Stimulated activated naive B cell treated with anti-CD40 and anti-IgM and Interleukin-4, amounts not matched to agents 10 μg/mL and 1 μg/mL and 100 μg/mL, for 72 hours (primary cell): Measurements from ENCODE around the gene SERPINA6.

Experiments used
- ATAC-seq, 2 donors: fragments of 150-1000 bp; cut with Tn5 transposase; replicated peaks; 2 replicates each; pipeline ENCODE4 v1.10.0; 2021; ENCODE audit warnings: moderate library complexity in 1 of 2
- DNase-seq: peaks from one replicate; pipeline ENCODE4 v3.0.0; 2021
- H3K27ac Mint-ChIP-seq: one replicate; pipeline ENCODE4 v1.8.0; 2022; ENCODE audit warnings: mild to moderate bottlenecking, mixed read lengths
- H3K27me3 Mint-ChIP-seq, 2 donors: one replicate each; pipeline ENCODE4 v1.8.0; 2022; ENCODE audit warnings: mixed read lengths in 2 of 2
- H3K36me3 Mint-ChIP-seq, 2 donors: one replicate each; pipeline ENCODE4 v1.8.0; 2022; ENCODE audit warnings: mixed read lengths in 2 of 2, mild to moderate bottlenecking in 1 of 2
- H3K4me1 Mint-ChIP-seq, 2 donors: one replicate each; pipeline ENCODE4 v1.8.0; 2022; ENCODE audit warnings: mixed read lengths in 2 of 2, mild to moderate bottlenecking in 1 of 2
- H3K4me3 Mint-ChIP-seq, 2 donors: one replicate each; pipeline ENCODE4 v1.8.0; 2022; ENCODE audit warnings: mild to moderate bottlenecking in 2 of 2, mixed read lengths in 2 of 2, moderate library complexity in 1 of 2
- H3K9me3 Mint-ChIP-seq, 2 donors: one replicate each; pipeline ENCODE4 v1.8.0; 2022; ENCODE audit warnings: mixed read lengths in 2 of 2, mild to moderate bottlenecking in 1 of 2

SERPINA6 gene

GRCh38 chr14:94328196-94328595 is 5.1 kb upstream of the SERPINA6 start:
- DNase-seq: no peak
- no peaks in the 10 kb centered on the region for H3K36me3 Mint-ChIP-seq
- H3K27me3 Mint-ChIP-seq: peaks cover 6 to 18% of the 10 kb centered on the region in 2 donors
- no peaks in the 10 kb centered on the region for H3K4me1 Mint-ChIP-seq
- H3K4me3 Mint-ChIP-seq: no peak overlapping the region
- H3K9me3 Mint-ChIP-seq: peaks cover 0 to 3% of the 10 kb centered on the region in 2 donors
- ATAC-seq: no peak
- H3K27ac Mint-ChIP-seq: no peak overlapping the region

- ATAC-seq: no peak
Observed at GRCh38 chr14:94321421-94322271, 1.5 kb downstream of the SERPINA6 start.

GRCh38 chr14:94320243-94320642 is 2.9 kb downstream of the SERPINA6 start:
- ATAC-seq (no peak), DNase-seq (no peak)
- Mint-ChIP-seq H3K27me3 (peaks cover 0 to 10% of the 10 kb centered on the region in 2 donors), H3K9me3 (peaks cover 4 to 8% of the 10 kb centered on the region in 2 donors), H3K4me1 (no peaks in the 10 kb centered on the region), H3K27ac (no peak overlapping the region), H3K4me3 (no peak overlapping the region), H3K36me3 (no peaks in the 10 kb centered on the region)

More at GRCh38 chr14:94321421-94322271, 1.5 kb downstream of the SERPINA6 start:
- H3K4me1 Mint-ChIP-seq: no peaks in the 10 kb centered on the region
- no peak overlapping the region for H3K27ac Mint-ChIP-seq
- peaks cover 3 to 4% of the 10 kb centered on the region in 2 donors for H3K9me3 Mint-ChIP-seq
- H3K4me3 Mint-ChIP-seq: no peak overlapping the region
- peaks cover 6 to 13% of the 10 kb centered on the region in 2 donors for H3K27me3 Mint-ChIP-seq
- no peak for DNase-seq
- H3K36me3 Mint-ChIP-seq: no peaks in the 10 kb centered on the region

- DNase-seq (no peak), ATAC-seq (no peak)
- Mint-ChIP-seq H3K27me3 (peaks cover 0 to 10% of the 10 kb centered on the region in 2 donors), H3K4me3 (no peak overlapping the region), H3K9me3 (peaks cover 4 to 9% of the 10 kb centered on the region in 2 donors), H3K36me3 (no peaks in the 10 kb centered on the region), H3K4me1 (no peaks in the 10 kb centered on the region), H3K27ac (no peak overlapping the region)
Observed at GRCh38 chr14:94317259-94317658, 5.9 kb downstream of the SERPINA6 start.

- Mint-ChIP-seq H3K4me1 (no peaks in the 10 kb centered on the region), H3K36me3 (no peaks in the 10 kb centered on the region), H3K9me3 (peaks cover 4 to 9% of the 10 kb centered on the region in 2 donors), H3K4me3 (no peak overlapping the region), H3K27me3 (peaks cover 0 to 8% of the 10 kb centered on the region in 2 donors), H3K27ac (no peak overlapping the region)
- no peak for DNase-seq
- ATAC-seq: no peak
Observed at GRCh38 chr14:94316692-94317091, 6.4 kb downstream of the SERPINA6 start.

GRCh38 chr14:94314890-94315289 is 8.2 kb downstream of the SERPINA6 start:
- Mint-ChIP-seq H3K9me3 (peaks cover 4 to 9% of the 10 kb centered on the region in 2 donors), H3K27ac (no peak overlapping the region), H3K36me3 (no peaks in the 10 kb centered on the region), H3K27me3 (no peaks in the 10 kb centered on the region), H3K4me3 (no peak overlapping the region), H3K4me1 (no peaks in the 10 kb centered on the region)
- ATAC-seq: no peak
- DNase-seq: no peak

- H3K27ac Mint-ChIP-seq: no peak overlapping the region
- H3K4me3 Mint-ChIP-seq: no peak overlapping the region
- DNase-seq: no peak
- H3K4me1 Mint-ChIP-seq: no peaks in the 10 kb centered on the region
- no peaks in the 10 kb centered on the region for H3K27me3 Mint-ChIP-seq
- no peaks in the 10 kb centered on the region for H3K36me3 Mint-ChIP-seq
- peaks cover 0 to 9% of the 10 kb centered on the region in 2 donors for H3K9me3 Mint-ChIP-seq
- no peak for ATAC-seq
Observed at GRCh38 chr14:94313991-94314655, 9.0 kb downstream of the SERPINA6 start.

- no peak for DNase-seq
- H3K27me3 Mint-ChIP-seq: no peaks in the 10 kb centered on the region
- no peak for ATAC-seq
- peaks cover 12 to 15% of the 10 kb centered on the region in 2 donors for H3K9me3 Mint-ChIP-seq
- no peaks in the 10 kb centered on the region for H3K4me1 Mint-ChIP-seq
- no peak overlapping the region for H3K4me3 Mint-ChIP-seq
- peaks cover 0 to 4% of the 10 kb centered on the region in 2 donors for H3K36me3 Mint-ChIP-seq
- H3K27ac Mint-ChIP-seq: no peak overlapping the region
Observed at GRCh38 chr14:94312481-94313246, 10.5 kb downstream of the SERPINA6 start.

- Mint-ChIP-seq H3K4me1 (no peaks in the 10 kb centered on the region), H3K36me3 (peaks cover 0 to 4% of the 10 kb centered on the region in 2 donors), H3K27me3 (no peaks in the 10 kb centered on the region), H3K4me3 (no peak overlapping the region), H3K27ac (no peak overlapping the region), H3K9me3 (peaks cover 12 to 17% of the 10 kb centered on the region in 2 donors)
- DNase-seq: no peak
- no peak for ATAC-seq
Observed at GRCh38 chr14:94310248-94310647, 12.9 kb downstream of the SERPINA6 start.

GRCh38 chr14:94309721-94310120 is 13.4 kb downstream of the SERPINA6 start:
- Mint-ChIP-seq H3K4me1 (no peaks in the 10 kb centered on the region), H3K4me3 (no peak overlapping the region), H3K27ac (no peak overlapping the region), H3K36me3 (peaks cover 0 to 4% of the 10 kb centered on the region in 2 donors), H3K9me3 (peaks cover 12 to 17% of the 10 kb centered on the region in 2 donors), H3K27me3 (no peaks in the 10 kb centered on the region)
- DNase-seq (no peak), ATAC-seq (no peak)

GRCh38 chr14:94307410-94307992 is 15.6 kb downstream of the SERPINA6 start:
- H3K27me3 Mint-ChIP-seq: no peaks in the 10 kb centered on the region
- no peak for DNase-seq
- H3K4me3 Mint-ChIP-seq: no peak overlapping the region
- peaks cover 0 to 4% of the 10 kb centered on the region in 2 donors for H3K36me3 Mint-ChIP-seq
- no peak for ATAC-seq
- peaks cover 12 to 15% of the 10 kb centered on the region in 2 donors for H3K9me3 Mint-ChIP-seq
- no peak overlapping the region for H3K27ac Mint-ChIP-seq
- no peaks in the 10 kb centered on the region for H3K4me1 Mint-ChIP-seq

GRCh38 chr14:94306047-94306978 is 16.8 kb downstream of the SERPINA6 start:
- Mint-ChIP-seq H3K4me1 (no peaks in the 10 kb centered on the region), H3K9me3 (peaks cover 12 to 15% of the 10 kb centered on the region in 2 donors), H3K36me3 (peaks cover 0 to 4% of the 10 kb centered on the region in 2 donors), H3K27me3 (no peaks in the 10 kb centered on the region), H3K27ac (no peak overlapping the region), H3K4me3 (no peak overlapping the region)
- no peak for ATAC-seq
- DNase-seq: no peak

- Mint-ChIP-seq H3K4me1 (no peaks in the 10 kb centered on the region), H3K9me3 (peaks cover 12 to 15% of the 10 kb centered on the region in 2 donors), H3K4me3 (no peak overlapping the region), H3K27me3 (no peaks in the 10 kb centered on the region), H3K36me3 (peaks cover 0 to 4% of the 10 kb centered on the region in 2 donors), H3K27ac (no peak overlapping the region)
- DNase-seq (no peak), ATAC-seq (no peak)
Observed at GRCh38 chr14:94305620-94306019, 17.5 kb downstream of the SERPINA6 start.
